GM21367 (cell line): Measurements from ENCODE around the gene MEF2D.
A peak's percentile ranks its signal among the peaks of the same experiment; 100 is the strongest.

Experiments used
- ATAC-seq: cut with Tn5 transposase; IDR thresholded peaks from one replicate; pipeline ENCODE4 v1.9.1; 2021; ENCODE audit not compliant: unreplicated experiment

Gene MEF2D

GRCh38 chr1:156525071-156525501, 24.5 kb upstream of the MEF2D start:
- no peak for ATAC-seq

GRCh38 chr1:156524481-156524869, 23.9 kb upstream of the MEF2D start:
- no peak for ATAC-seq

DNA sequence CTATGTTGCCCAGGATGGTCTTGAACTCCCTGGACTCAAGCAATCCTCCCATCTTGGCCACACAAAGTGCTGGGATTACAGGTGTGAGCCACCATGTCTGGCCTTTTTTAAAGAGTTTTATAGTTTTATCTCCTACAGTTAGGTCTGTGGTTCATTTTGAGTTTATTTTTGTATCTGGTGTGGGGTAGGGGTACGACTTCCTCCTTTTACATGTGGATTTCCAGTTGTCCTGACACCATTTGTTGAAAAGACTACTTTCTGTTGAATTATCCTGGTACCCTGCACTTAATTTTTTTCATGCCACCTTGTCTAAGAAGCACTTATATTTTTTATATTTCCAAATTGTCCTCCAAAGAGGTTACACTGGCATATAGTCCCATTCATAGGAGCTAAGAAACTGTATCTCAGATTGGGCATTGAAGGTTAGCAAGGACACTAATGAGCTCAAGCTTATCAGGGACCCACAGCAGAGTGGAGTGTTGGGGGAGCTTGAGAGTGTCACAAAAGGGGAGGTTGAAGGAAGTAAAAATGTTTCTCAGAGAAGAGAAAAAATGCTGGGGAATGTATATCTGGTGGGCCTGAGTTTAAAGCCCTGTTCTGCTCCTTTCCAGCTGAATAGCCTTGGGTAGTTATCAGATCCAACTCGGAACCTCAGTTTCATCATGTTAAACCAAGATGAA, 23.4 kb upstream of the MEF2D start:
- no peak for ATAC-seq

DNA sequence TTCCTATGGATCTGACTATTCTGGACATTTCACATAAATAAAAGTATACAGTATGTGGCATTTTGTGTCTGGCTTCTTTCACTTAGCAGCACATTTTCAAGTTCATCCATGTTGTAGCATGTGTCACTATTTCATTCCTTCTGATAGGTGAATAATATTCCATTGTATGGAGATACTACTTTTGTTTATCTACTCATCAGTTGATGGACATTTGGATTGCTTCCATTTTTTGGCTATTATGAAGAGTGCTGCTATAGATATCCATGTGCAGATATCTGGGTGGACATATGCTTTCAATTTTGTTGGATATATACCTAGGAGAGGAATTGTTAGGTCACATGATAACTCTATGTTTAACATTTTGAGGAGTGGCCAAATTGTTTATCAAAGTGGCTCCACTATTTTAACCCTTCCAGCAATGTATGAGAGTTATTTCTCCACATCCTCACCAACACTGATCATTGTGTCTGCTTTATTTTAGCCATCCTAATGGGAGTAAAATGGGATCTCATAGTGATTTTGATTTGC, 21.9 kb upstream of the MEF2D start:
- no peak for ATAC-seq

DNA sequence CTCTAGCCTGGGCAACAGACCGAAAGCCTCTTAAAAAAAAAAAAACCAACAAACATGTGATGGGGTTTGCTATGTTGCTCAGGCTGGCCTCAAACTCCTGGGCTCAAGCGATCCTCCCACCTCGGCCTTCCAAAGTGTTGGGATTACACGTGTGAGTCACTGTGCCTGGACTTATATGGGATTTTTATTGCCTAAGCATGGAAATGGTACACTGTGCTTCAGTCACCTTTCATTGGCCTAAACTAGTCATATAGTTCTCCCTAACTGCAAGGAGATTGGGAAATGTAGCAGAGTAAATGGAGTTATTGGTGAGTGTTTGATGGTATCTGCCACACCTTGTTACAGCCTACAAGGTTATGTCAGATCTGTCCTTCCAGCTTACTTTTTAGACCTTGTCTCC, 17.2 kb upstream of the MEF2D start:
- ATAC-seq, result no peak

GRCh38 chr1:156516821-156517220, 16.2 kb upstream of the MEF2D start:
- no peak for ATAC-seq

DNA sequence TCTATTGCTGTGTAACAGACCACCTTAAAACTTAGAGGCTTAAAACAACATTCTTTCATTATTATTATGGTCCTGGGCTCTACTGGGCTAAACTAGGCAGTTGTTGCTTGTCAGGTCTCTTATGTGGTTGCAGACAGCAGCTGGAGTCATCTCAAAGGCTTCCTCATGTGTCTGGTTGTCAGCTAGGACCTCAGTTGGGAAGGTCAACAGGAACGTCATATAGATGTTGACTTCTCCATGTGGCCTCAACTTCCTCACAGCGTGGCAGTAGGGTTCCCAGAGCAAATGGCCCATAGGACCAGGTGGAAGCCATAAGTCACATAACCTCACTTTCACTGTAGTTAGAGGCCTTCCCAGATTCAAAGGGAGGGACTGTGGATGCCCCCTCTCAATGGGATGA, 15.4 kb upstream of the MEF2D start:
- ATAC-seq, result no peak

GRCh38 chr1:156513185-156513584, 12.6 kb upstream of the MEF2D start:
- ATAC-seq, result no peak

GRCh38 chr1:156511644-156512043, 11.1 kb upstream of the MEF2D start:
- no peak for ATAC-seq

GRCh38 chr1:156510709-156511108, 10.1 kb upstream of the MEF2D start:
- no peak for ATAC-seq

DNA sequence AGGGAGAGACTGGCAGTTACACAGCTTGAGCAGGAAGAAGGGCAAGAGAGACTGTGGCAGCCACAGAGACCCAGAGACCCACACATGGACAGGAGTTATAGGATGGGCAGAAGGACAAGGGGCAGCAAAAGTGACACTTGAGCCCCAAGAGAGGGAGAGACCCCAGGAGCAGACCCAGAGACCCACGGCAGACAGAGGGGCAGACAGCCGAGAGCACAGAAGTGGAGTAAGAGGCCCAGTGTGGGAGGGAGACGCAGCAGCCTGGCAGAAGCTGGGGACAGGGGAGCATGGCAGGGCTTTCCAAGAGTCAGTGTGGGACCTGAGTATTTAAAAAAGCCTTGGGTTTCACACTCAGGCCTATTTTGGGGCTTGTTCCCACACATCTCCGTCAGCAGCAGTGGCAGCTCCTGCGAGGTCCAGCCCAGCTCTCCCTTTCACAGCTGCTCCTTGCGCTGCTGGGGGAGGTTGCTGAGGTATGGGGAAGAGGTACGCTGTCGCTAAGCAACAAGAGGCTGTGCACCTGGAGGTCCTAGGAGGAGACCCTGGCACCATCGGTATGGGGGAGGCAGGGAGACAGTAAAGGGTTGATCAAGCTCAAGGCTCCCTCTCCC, 9.0 kb upstream of the MEF2D start:
- no peak for ATAC-seq

GRCh38 chr1:156508955-156509234, 8.3 kb upstream of the MEF2D start:
- ATAC-seq, result no peak

- no peak for ATAC-seq
Observed at GRCh38 chr1:156508205-156508954, 7.8 kb upstream of the MEF2D start.

- no peak for ATAC-seq
Observed at GRCh38 chr1:156506450-156506849, 5.9 kb upstream of the MEF2D start.

DNA sequence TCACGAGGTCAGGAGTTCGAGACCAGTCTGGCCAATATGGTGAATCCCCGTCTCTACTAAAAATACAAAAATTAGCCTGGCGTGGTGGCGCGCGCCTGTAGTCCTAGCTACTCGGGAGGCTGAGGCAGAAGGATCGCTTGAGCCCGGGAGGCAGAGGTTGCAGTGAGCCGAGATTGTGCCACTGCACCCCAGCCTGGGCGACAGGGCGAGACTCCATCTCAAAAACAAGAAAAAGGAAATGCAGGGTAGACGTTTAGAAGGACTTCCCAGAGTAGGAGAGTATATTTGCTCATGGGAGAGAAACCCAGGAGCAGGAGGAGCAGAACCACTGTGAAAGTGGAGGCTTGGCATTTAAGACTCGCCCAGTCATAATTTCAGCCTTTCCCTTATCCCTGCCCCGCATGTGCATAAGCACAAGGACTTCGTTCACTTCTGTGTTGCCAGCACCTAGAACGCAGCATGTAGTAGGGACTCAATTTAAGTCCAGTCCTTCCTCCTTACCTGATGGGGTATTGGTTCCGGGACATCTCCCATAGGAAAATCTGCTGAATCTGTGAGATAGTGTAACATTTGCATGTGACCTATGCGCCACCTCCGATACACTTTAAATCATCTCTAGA, 5.2 kb upstream of the MEF2D start:
- no peak for ATAC-seq

DNA sequence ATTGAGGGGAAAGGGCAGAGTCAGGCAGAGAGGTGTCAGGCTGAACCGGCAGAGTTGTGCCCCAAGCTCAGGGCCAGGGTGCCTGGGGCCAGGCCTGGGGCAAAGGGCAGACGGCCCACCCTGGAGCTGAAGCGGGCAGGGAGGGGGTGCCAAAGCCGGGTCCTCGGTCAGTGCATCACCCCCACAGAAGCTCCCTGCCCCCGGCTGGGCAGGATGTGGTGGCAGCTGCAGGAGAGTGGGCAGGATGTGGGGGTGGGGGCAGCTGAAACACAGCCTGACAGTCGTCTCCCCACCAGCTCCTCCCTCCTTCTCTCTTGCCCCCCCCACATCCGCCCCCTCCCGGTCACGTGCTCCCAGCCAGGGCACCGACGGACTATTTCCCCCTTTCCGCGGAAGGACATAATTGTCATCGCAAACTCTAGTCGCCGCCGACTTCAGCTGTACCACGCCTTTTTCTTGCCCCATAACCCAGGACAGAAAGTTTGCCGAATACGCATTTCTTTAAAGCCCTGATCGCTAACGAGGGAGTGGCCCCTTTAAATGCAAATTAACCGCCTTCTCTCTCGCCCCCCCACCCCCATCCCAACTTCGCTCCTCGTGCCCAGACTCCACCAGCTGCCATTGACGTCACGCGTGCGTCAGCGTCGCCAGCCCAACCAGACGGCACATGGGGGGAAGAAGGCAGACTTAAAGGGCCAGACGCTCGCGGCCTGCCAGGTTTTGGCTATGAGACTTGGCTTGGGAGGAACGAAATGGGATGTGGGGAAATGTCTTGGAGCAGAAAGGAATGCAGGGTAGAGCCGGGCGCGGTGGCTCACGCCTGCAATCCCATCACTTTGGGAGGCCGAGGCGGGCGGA, 4.5 kb upstream of the MEF2D start:
- ATAC-seq, result peak; percentile 27

DNA sequence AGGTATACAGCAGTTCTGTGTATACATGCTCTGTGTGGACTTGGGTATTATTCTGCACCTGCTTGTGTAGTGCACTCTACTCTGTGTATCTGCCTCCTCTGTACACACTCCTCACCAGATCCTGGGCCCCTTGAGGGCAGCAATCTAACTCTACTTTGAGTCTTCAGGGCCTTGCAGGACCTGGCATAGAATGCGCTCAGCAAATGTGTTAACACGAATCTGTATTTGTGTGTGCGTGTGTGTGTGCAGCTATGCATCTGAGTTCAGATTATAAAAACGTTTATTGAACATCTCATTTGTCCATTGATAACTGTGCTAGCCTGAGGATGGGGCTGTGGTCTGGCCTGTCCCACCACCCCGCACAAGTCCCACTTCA, 3.9 kb upstream of the MEF2D start:
- ATAC-seq, result no peak

DNA sequence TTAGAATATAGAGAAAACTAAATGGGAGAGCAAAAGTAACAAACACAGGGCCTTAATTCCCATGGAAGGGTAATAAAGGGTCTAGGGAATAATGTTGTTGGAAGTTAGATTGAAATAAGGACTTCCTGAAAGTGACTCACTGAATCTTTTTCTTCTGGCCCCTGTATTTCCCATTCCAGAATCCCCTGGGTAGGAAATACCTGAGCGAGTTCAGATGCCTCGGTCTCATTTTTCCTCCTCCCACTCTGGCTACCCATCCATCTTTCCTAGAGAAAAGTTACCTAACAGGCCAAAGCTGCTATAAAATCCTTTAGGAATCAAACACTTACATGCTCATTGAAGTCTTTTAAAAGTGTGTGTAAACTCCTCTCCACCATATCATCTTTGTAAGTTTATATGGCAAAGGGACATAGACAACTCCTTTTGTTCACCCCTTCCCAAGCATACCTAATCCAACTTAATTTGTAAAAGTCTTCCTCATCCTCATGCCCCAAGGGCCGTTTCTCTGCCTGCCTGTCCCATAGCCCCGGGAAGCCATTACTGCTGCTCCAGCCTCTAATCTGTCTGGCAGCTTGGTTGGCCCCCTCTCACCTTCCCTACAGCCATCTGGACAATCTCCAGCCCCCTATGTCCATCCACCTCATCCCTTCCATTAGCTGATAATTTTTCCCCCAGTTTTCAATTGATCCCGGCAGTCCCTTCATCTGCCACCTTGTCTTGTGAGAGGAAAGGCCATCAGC, 3.3 kb upstream of the MEF2D start:
- no peak for ATAC-seq

- ATAC-seq, result no peak
Observed at GRCh38 chr1:156502894-156503697, 2.5 kb upstream of the MEF2D start.
